Endothelial cell of umbilical vein (primary cell): ENCODE measurements around the gene TMEM178B. TPM values are rescaled to one million over a fixed set of nuclear protein-coding genes. Genes with fewer than 3 reads are reported as not detected.

Source experiments
- BruUV-seq: library from RNA; stranded (reverse); fragments of 400-500 nt; replicated peaks from 2 replicates; lab custom pipeline; 2021; lab: Mats Ljungman, UMichigan
- CTCF ChIA-PET: fragments of 300-600, 350-600 bp; sonication (Branson Sonifier 250); formaldehyde crosslinking; loops from one replicate; lab custom pipeline; 2021; ENCODE audit warnings: antibody characterized with exemption, inconsistent platforms; lab: Charles Lee
- POLR2A ChIA-PET: fragments of 300-600, 350-600 bp; sonication (Branson Sonifier 250); formaldehyde crosslinking; loops from one replicate; lab custom pipeline; 2021; ENCODE audit warnings: antibody characterized with exemption, inconsistent platforms; lab: Charles Lee
- DNase-seq: peaks from one replicate; pipeline ENCODE4 v3.0.0-alpha.2; 2011; ENCODE audit warnings: low read depth, low spot score
- FAIRE-seq: peaks from 2 replicates; lab custom pipeline; 2011; peaks lifted over from hg19 to GRCh38; lab: Jason Lieb, UNC
- H2AFZ ChIP-seq: 2 replicates; pipeline ENCODE4 v1.6.0; 2012; ENCODE audit warnings: low read depth, low read length, control low read depth, inconsistent platforms
- H3K27ac ChIP-seq: 2 replicates; pipeline ENCODE4 v1.5.1; 2011; ENCODE audit warnings: low read depth, mild to moderate bottlenecking, control low read depth, low read length, moderate library complexity; ENCODE audit not compliant: insufficient read depth
- H3K27me3 ChIP-seq, 2 experiments: 2 replicates each; pipeline versions ENCODE4 v1.6.0 to v1.6.1; 2011; ENCODE audit warnings: low read length in 2 of 2, mixed read lengths in 1 of 2; ENCODE audit not compliant: control insufficient read depth in 2 of 2, insufficient read depth in 2 of 2
- H3K36me3 ChIP-seq, 2 experiments: 2 replicates in 1 of 2; 3 replicates in 1 of 2; pipeline ENCODE4 v1.5.1; 2011; ENCODE audit warnings: low read length in 2 of 2, mild to moderate bottlenecking in 1 of 2, moderate library complexity in 1 of 2; ENCODE audit not compliant: control insufficient read depth in 2 of 2, insufficient read depth in 2 of 2; ENCODE audit errors: extremely low read depth in 1 of 2
- H3K4me1 ChIP-seq: 3 replicates; pipeline ENCODE4 v1.5.1; 2011; ENCODE audit warnings: mild to moderate bottlenecking, low read length; ENCODE audit not compliant: control insufficient read depth, insufficient read depth; ENCODE audit errors: extremely low read depth
- H3K4me2 ChIP-seq: 2 replicates; pipeline ENCODE4 v1.6.1; 2011; ENCODE audit warnings: low read length, control low read depth, mixed read lengths; ENCODE audit not compliant: insufficient read depth
- H3K4me3 ChIP-seq, 3 experiments: fragments of 200-600 bp in 1 of 3; sonication (generic), shearing (Covaris generic) in 1 of 3; replicated peaks in 1 of 3; 2 replicates each; pipeline ENCODE4 v1.5.1; 2011 to 2016; ENCODE audit warnings: control low read depth in 3 of 3, low read length in 3 of 3, mild to moderate bottlenecking in 2 of 3, inconsistent platforms in 1 of 3, low read depth in 1 of 3, moderate library complexity in 1 of 3; ENCODE audit not compliant: insufficient read depth in 1 of 3
- H3K79me2 ChIP-seq: 2 replicates; pipeline ENCODE4 v1.6.0; 2012; ENCODE audit warnings: low read length, inconsistent platforms; ENCODE audit not compliant: control insufficient read depth, insufficient read depth
- H3K9ac ChIP-seq: replicated peaks from 2 replicates; pipeline ENCODE3; 2011; ENCODE audit warnings: low read length, control low read depth; ENCODE audit not compliant: insufficient read depth; ENCODE audit errors: extremely low read depth
- H3K9me1 ChIP-seq: replicated peaks from 3 replicates; pipeline ENCODE4 v1.6.0; 2011; ENCODE audit warnings: mild to moderate bottlenecking, low read length; ENCODE audit not compliant: control insufficient read depth, insufficient read depth; ENCODE audit errors: extremely low read depth
- H3K9me3 ChIP-seq: replicated peaks from 2 replicates; pipeline ENCODE4 v1.5.1; 2012; ENCODE audit warnings: low read length, inconsistent platforms; ENCODE audit not compliant: control insufficient read depth, insufficient read depth
- H4K20me1 ChIP-seq: replicated peaks from 2 replicates; pipeline ENCODE3; 2011; ENCODE audit warnings: mild to moderate bottlenecking, low read length; ENCODE audit not compliant: control insufficient read depth, insufficient read depth; ENCODE audit errors: extremely low read depth
- CTCF ChIP-seq, 2 donors: IDR thresholded peaks; 1 replicate in 1 of 2; 2 replicates in 1 of 2; pipeline ENCODE4 v1.5.1; 2011; ENCODE audit warnings: low read length in 2 of 2, mild to moderate bottlenecking in 2 of 2, moderate library complexity in 2 of 2, control low read depth in 1 of 2, inconsistent platforms in 1 of 2, low read depth in 1 of 2; ENCODE audit not compliant: insufficient read depth in 1 of 2; ENCODE audit errors: extremely low read depth in 1 of 2
- EZH2 ChIP-seq: IDR thresholded peaks from 2 replicates; pipeline ENCODE4 v1.6.1; 2012; ENCODE audit warnings: borderline replicate concordance, low read depth, mild to moderate bottlenecking, moderate library complexity, low read length, inconsistent platforms; ENCODE audit not compliant: severe bottlenecking
- FOS ChIP-seq: IDR thresholded peaks from 2 replicates; pipeline ENCODE4 v1.6.1; 2011; ENCODE audit warnings: mild to moderate bottlenecking, low read length, moderate library complexity, borderline replicate concordance; ENCODE audit not compliant: insufficient read depth
- GATA2 ChIP-seq: IDR thresholded peaks from 2 replicates; pipeline ENCODE4 v1.7.0; 2011; ENCODE audit warnings: low read depth, mild to moderate bottlenecking, moderate library complexity, mixed read lengths, low read length; ENCODE audit not compliant: insufficient read length, insufficient read depth
- JUN ChIP-seq: IDR thresholded peaks from 2 replicates; pipeline ENCODE4 v1.6.1; 2011; ENCODE audit warnings: borderline replicate concordance, low read depth; ENCODE audit not compliant: insufficient read length, insufficient read depth
- MAX ChIP-seq: IDR thresholded peaks from 2 replicates; pipeline ENCODE4 v1.6.1; 2011; ENCODE audit not compliant: insufficient read depth, insufficient read length
- MYC ChIP-seq: IDR thresholded peaks from one replicate; pipeline ENCODE4 v1.6.1; 2011; ENCODE audit warnings: mild to moderate bottlenecking, low read depth, low read length
- POLR2A ChIP-seq: IDR thresholded peaks from 2 replicates; pipeline ENCODE4 v1.6.1; 2012; ENCODE audit warnings: low read depth, mild to moderate bottlenecking, control low read depth, low read length
- POLR2AphosphoS5 ChIP-seq: IDR thresholded peaks from 2 replicates; pipeline ENCODE4 v1.6.1; 2012; ENCODE audit warnings: low read depth, mild to moderate bottlenecking, control low read depth, low read length, moderate library complexity; ENCODE audit not compliant: insufficient read depth
- dilution Hi-C: fragments of 300-500 bp; cut with MboI; formaldehyde crosslinking; loops from one replicate; pipeline ENCODE4 v1.15.0; 2019; ENCODE audit warnings: low sequenced_read_pairs; ENCODE audit not compliant: extremely low pct_ligation_motif_present
- intact Hi-C: fragments of 100-400 bp; cut with micrococcal nuclease; formaldehyde crosslinking; loops from one replicate; pipeline ENCODE4 v1.10.0; 2022
- polyA plus RNA-seq, 4 experiments: library from polyadenylated mRNA; depleted of rRNA in 3 of 4; stranded (reverse) in 3 of 4; unstranded in 1 of 4; fragments of >200 nt; gene quantifications; 2 replicates each; pipeline versions ENCODE4 v1.2.1 to v1.2.3, GENCODE V29; 2011 to 2012; ENCODE audit warnings: missing spikeins in 1 of 4
- total RNA-seq: library from RNA; stranded (reverse); gene quantifications from 2 replicates; pipeline ENCODE4 v1.2.3, GENCODE V29; 2021

TMEM178B gene
- total and polyA plus RNA-seq, 2 donors (not counting 3 experiments of a cell fraction or from before 2014, with no cell fraction given): not detected

GRCh38 chr7:141242568-141242967 is 168.7 kb downstream of the TMEM178B start:
- H3K79me2 ChIP-seq: no peaks in the 10 kb centered on the region
- DNase-seq: no peak
- no peaks in the 10 kb centered on the region for H3K36me3 ChIP-seq
- intact Hi-C loops: no loop called here
- no peak overlapping the region for H3K4me2 ChIP-seq
- CTCF ChIA-PET: no interaction called here
- H3K27ac ChIP-seq: no peak overlapping the region
- no peak for FAIRE-seq
- no peaks in the 10 kb centered on the region for H3K9me1 ChIP-seq
- no peaks in the 10 kb centered on the region for H3K27me3 ChIP-seq
- POLR2A ChIA-PET: no interaction called here
- H4K20me1 ChIP-seq: no peaks in the 10 kb centered on the region
- H3K9me3 ChIP-seq: no peaks in the 10 kb centered on the region
- no peak overlapping the region for H3K4me3 ChIP-seq
- no peaks in the 10 kb centered on the region for H3K4me1 ChIP-seq
- no peak overlapping the region for H3K9ac ChIP-seq
- no TSS peak for BruUV-seq
- TF ChIP-seq FOS (no peak), EZH2 (no peak)
- no peak overlapping the region for H2AFZ ChIP-seq
- dilution Hi-C loops: no loop called here

- no peaks in the 10 kb centered on the region for H3K36me3 ChIP-seq
- H3K27ac ChIP-seq: no peak overlapping the region
- H3K9ac ChIP-seq: no peak overlapping the region
- H3K9me3 ChIP-seq: no peaks in the 10 kb centered on the region
- no peaks in the 10 kb centered on the region for H3K4me1 ChIP-seq
- POLR2A ChIA-PET: no interaction called here
- dilution Hi-C loops: no loop called here
- no peak overlapping the region for H2AFZ ChIP-seq
- TF ChIP-seq EZH2 (no peak), MYC (no peak), MAX (no peak), FOS (no peak), JUN (no peak), GATA2 (no peak), CTCF (IDR thresholded peaks at IDR 0.05; ENCODE audit: extremely low read depth in 1 of 2, insufficient read depth in 1 of 2, low read depth in 1 of 2, low read length in 2 of 2) (no peak), POLR2AphosphoS5 (no peak), POLR2A (no peak)
- no peaks in the 10 kb centered on the region for H4K20me1 ChIP-seq
- no peak for FAIRE-seq
- H3K79me2 ChIP-seq: no peaks in the 10 kb centered on the region
- DNase-seq: no peak
- no TSS peak for BruUV-seq
- no peak overlapping the region for H3K4me3 ChIP-seq
- CTCF ChIA-PET: no interaction called here
- no peaks in the 10 kb centered on the region for H3K27me3 ChIP-seq
- H3K9me1 ChIP-seq: no peaks in the 10 kb centered on the region
- no peak overlapping the region for H3K4me2 ChIP-seq
- intact Hi-C loops: no loop called here
These were observed 169.5 kb downstream of the TMEM178B start for GRCh38 chr7:141243368-141243767.
